Peyer's patch (tissue), 4 donors: ENCODE measurements around the gene CILP2. TPM values are rescaled to one million over a fixed set of nuclear protein-coding genes. Genes with fewer than 3 reads are reported as not detected.
A peak's percentile ranks its signal among the peaks of the same experiment; 100 is the strongest.

Experiments used
- DNase-seq, 3 donors: peaks; one replicate each; pipeline ENCODE4 v3.0.0-alpha.2; 2017 to 2019
- H3K27ac ChIP-seq, 4 donors: fragments of 200-600 bp; sonication (generic); one replicate each; pipeline ENCODE4 v1.5.1; 2016 to 2019
- H3K27me3 ChIP-seq, 2 donors: fragments of 200-600 bp; sonication (generic); one replicate each; pipeline ENCODE4 v1.5.1; 2019
- H3K36me3 ChIP-seq, 3 donors: fragments of 200-600 bp; sonication (generic); one replicate each; pipeline ENCODE4 v1.5.1; 2016 to 2019
- H3K4me1 ChIP-seq, 4 donors: fragments of 200-600 bp; sonication (generic); one replicate each; pipeline ENCODE4 v1.5.1; 2016 to 2019
- H3K4me3 ChIP-seq, 4 donors: fragments of 200-600 bp; sonication (generic); 1 replicate in 3 of 4; 2 replicates in 1 of 4; pipeline ENCODE4 v1.5.1; 2016 to 2019; ENCODE audit warnings: mild to moderate bottlenecking in 1 of 4
- H3K9me3 ChIP-seq, 4 donors: fragments of 200-600 bp; sonication (generic); one replicate each; pipeline ENCODE4 v1.5.1; 2016 to 2019; ENCODE audit warnings: mild to moderate bottlenecking in 1 of 4
- CTCF ChIP-seq, 6 experiments: fragments of 450-650 bp in 4 of 6; fragments of 200-600 bp in 2 of 6; sonication (generic) in 1 of 6; IDR thresholded peaks; one replicate each; pipeline ENCODE4 v1.5.1; 2017 to 2019; ENCODE audit warnings: antibody characterized with exemption in 6 of 6, mild to moderate bottlenecking in 3 of 6, moderate library complexity in 1 of 6
- POLR2A ChIP-seq, 2 donors: fragments of 450-650 bp; IDR thresholded peaks; one replicate each; pipeline ENCODE4 v1.5.1; 2017; ENCODE audit warnings: antibody characterized with exemption in 2 of 2, mild to moderate bottlenecking in 2 of 2, moderate library complexity in 2 of 2
- total RNA-seq, 4 donors: library from RNA; depleted of rRNA; stranded (reverse); fragments of >200 nt; gene quantifications; one replicate each; pipeline ENCODE4 v1.1.0, GENCODE V29; 2016

The CILP2 gene
- total RNA-seq, 4 donors from 2014 or later = not detected

DNA sequence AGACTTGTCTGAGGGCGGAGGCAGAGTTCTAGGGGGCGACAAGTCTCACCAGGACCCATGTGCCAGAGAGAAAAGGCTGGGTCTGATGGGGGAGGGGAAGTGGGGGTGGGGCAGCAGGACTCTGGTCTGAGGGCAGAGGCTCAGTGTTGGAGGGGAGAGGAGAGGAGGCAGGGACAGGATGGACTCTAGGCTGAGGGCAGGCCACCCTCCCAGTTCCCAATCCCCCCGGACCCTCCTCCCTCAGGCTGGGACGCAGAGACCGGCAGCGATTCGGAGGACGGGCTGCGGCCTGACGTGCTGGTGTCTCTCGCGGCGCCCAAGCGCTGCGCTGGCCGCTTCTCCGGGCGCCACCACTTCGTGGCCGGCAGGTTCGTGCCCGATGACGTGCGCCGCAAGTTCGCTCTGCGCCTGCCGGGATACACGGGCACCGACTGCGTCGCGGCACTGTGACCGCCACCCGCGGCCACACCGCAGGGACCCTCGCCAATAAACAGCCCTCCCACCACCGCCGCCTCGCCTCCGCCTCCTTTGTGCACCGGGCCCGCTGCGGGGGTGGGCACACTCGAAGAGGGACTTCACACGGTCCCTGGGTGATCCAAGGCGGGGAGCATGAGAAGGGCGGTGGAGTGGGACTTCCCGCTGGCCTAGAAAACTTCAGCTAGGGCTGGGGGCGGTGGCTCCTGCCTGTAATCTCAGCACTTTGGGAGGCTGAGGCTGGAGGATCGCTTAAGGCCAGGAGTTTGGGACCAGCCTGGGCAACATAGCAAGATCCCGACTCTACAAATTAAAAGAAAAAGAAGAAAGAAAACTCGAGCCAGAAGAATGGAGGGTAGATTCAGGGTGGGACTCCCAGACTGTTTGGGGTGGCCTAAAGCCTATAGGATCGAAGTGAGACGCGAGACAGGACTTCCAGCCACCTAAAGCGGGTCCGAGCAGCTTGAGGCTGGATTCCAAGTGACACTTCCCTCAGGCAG is 703 bp upstream of the CILP2 start:
- H3K27me3 ChIP-seq = peaks cover 0 to 22% of the 10 kb centered on the region in 2 donors
- H3K9me3 ChIP-seq = no peaks in the 10 kb centered on the region
- TF ChIP-seq CTCF (IDR thresholded peaks at IDR 0.05) (no peak), POLR2A (IDR thresholded peaks at IDR 0.05) (no peak)
- H3K4me3 ChIP-seq = peak overlapping the region in 3 of 4 donors; percentile 15 to 39 (median 17)
- H3K27ac ChIP-seq = peak overlapping the region in 1 of 4 donors; percentile 10
- DNase-seq = no peak
- peaks cover 2 to 34% (median 30%) of the 10 kb centered on the region in 4 donors for H3K4me1 ChIP-seq
- H3K36me3 ChIP-seq = no peaks in the 10 kb centered on the region

DNA sequence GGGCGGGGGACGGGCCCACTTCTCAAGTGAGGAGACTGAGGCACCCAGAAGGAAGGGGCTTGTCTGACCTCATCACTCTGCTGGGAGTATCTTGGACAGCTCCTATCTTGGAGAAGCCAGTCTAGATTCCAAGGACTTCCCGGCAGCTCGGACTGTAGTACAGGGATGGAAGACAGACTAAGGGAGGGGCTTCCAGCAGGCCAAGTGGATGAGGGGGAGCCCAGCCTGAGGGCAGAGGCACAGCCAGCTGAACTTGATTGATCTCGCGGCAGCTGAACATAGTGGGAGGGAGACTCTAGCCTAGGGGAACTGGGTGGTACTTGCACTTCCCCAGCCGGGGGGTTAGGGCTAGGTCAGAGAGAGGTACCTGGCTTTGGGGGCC is 711 bp downstream of the CILP2 start:
- H3K4me1 ChIP-seq = peaks cover 2 to 33% (median 29%) of the 10 kb centered on the region in 4 donors
- TF ChIP-seq POLR2A (IDR thresholded peaks at IDR 0.05) (no peak), CTCF (IDR thresholded peaks at IDR 0.05) (no peak)
- no peak for DNase-seq
- H3K36me3 ChIP-seq = no peaks in the 10 kb centered on the region
- H3K27me3 ChIP-seq = peaks cover 0 to 22% of the 10 kb centered on the region in 2 donors
- no peaks in the 10 kb centered on the region for H3K9me3 ChIP-seq
- peak overlapping the region in 1 of 4 donors; percentile 44 for H3K4me3 ChIP-seq
- H3K27ac ChIP-seq = no peak overlapping the region

DNA sequence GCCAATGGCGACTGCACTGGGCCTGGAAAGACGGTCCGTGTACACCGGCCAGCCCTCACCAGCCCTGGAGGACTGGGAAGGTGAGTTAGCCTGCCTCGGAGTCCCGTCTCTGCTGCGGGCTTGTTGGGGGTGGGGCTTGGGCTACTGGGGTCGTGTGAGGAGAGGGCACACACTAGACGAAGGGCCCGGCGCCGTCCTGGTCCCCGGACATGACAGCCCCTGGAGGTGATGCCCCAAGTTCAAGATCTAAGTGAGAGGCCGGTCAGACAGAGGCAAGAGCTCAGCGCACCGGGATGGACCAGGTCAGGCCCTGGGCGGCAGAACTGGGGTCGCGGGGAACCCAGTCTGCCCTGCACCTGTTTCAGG is 1.6 kb downstream of the CILP2 start:
- no peak for DNase-seq
- H3K4me1 ChIP-seq = peaks cover 2 to 33% (median 29%) of the 10 kb centered on the region in 4 donors
- TF ChIP-seq CTCF (IDR thresholded peaks at IDR 0.05) (no peak), POLR2A (IDR thresholded peaks at IDR 0.05) (no peak)
- H3K27ac ChIP-seq = no peak overlapping the region
- H3K9me3 ChIP-seq = no peaks in the 10 kb centered on the region
- no peaks in the 10 kb centered on the region for H3K36me3 ChIP-seq
- no peak overlapping the region for H3K4me3 ChIP-seq
- H3K27me3 ChIP-seq = peaks cover 0 to 22% of the 10 kb centered on the region in 2 donors

DNA sequence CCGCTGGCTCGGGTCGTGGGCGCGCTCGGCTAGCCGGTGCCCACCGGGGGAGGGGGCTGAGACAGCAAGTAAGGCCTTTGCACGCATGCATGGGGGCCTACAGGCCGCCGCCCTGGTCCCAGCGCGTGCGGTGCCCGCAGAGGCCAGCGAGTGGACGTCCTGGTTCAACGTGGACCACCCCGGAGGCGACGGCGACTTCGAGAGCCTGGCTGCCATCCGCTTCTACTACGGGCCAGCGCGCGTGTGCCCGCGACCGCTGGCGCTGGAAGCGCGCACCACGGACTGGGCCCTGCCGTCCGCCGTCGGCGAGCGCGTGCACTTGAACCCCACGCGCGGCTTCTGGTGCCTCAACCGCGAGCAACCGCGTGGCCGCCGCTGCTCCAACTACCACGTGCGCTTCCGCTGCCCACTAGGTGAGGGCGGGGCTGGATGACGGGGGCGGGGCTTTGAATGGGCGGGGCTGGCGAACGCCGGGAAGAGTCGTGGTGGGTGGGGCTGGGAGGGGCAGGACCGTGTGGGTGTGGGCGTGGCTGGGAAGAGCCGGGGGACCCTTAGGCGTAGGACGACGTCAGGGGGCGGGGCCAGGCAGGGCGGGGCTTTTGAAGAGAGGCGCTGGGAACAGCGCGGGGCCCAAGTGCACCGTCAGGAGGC is 2.1 kb downstream of the CILP2 start:
- TF ChIP-seq POLR2A (IDR thresholded peaks at IDR 0.05) = no peak
- TF ChIP-seq CTCF (IDR thresholded peaks at IDR 0.05) = no peak
- Histone ChIP-seq H3K36me3 (no peaks in the 10 kb centered on the region), H3K4me1 (peaks cover 2 to 33% (median 29%) of the 10 kb centered on the region in 4 donors), H3K4me3 (peak overlapping the region; percentile 15 to 38 (median 32)), H3K27ac (no peak overlapping the region), H3K9me3 (no peaks in the 10 kb centered on the region), H3K27me3 (peaks cover 0 to 22% of the 10 kb centered on the region in 2 donors)
- peak; percentile 61 to 85 (median 82) for DNase-seq

DNA sequence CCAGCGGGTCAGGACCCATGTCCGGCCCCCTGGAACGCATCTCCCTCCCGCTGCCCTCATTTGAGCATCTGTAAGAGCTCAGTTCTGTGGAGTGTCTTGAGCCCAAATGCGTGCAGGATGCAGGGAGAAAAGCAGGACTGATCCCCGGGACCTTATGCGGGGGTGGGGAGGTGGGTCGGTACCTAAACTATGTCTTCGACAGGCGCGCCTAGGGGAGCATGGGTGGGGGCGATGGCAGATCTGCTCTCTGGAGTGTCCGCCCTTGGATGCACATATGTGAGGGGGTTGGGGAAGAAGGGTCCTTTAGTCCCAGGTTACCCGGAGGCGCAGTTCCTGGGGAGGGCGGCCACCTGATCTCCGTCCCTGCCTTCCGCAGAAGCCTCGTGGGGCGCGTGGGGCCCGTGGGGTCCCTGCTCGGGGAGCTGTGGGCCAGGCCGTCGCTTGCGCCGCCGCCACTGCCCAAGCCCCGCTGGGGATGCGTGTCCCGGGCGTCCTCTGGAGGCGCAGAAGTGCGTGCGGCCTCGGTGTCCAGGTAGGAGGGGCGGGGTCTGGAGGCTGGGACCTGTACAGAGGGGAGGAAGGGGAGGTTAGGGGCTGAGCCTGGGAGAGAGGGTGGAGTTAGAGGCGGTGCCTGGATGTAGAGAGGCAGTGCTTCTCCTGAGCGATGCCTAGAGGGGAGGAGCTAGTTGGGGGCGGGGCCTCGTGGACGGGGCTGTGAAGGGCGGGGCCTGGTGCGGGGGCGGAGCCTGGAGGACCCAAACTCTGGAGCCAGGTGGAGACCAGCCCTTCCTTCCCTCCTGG is 2.9 kb downstream of the CILP2 start:
- Histone ChIP-seq H3K36me3 (no peaks in the 10 kb centered on the region), H3K4me1 (peaks cover 2 to 33% (median 29%) of the 10 kb centered on the region in 4 donors), H3K27ac (no peak overlapping the region), H3K9me3 (no peaks in the 10 kb centered on the region), H3K27me3 (peaks cover 0 to 22% of the 10 kb centered on the region in 2 donors), H3K4me3 (peak overlapping the region; percentile 15 to 38 (median 32))
- no peak for TF ChIP-seq CTCF (IDR thresholded peaks at IDR 0.05)
- no peak for TF ChIP-seq POLR2A (IDR thresholded peaks at IDR 0.05)
- DNase-seq = peak; percentile 60 to 83 (median 73)
